Liver (tissue), 9 donors: ENCODE measurements around the gene APRT. TPM values are rescaled to one million over a fixed set of nuclear protein-coding genes. Genes with fewer than 3 reads are reported as not detected.

Source experiments
- DNase-seq: peaks from one replicate; pipeline ENCODE4 v3.0.0-alpha.2; 2017; ENCODE audit warnings: low spot score
- H3K27ac ChIP-seq, 2 donors: one replicate each; pipeline ENCODE4 v1.7.0; 2013; ENCODE audit warnings: inconsistent platforms in 2 of 2, low read length in 2 of 2, control low read depth in 1 of 2, low read depth in 1 of 2, mild to moderate bottlenecking in 1 of 2
- H3K27me3 ChIP-seq, 4 donors: one replicate each; pipeline versions ENCODE4 v1.6.1 to v1.7.0; 2013; ENCODE audit warnings: low read length in 3 of 4, inconsistent platforms in 1 of 4, mild to moderate bottlenecking in 1 of 4, moderate library complexity in 1 of 4; ENCODE audit not compliant: control insufficient read depth in 4 of 4, insufficient read depth in 4 of 4
- H3K36me3 ChIP-seq, 4 donors: one replicate each; pipeline versions ENCODE4 v1.6.1 to v1.7.0; 2013; ENCODE audit warnings: low read length in 3 of 4, mild to moderate bottlenecking in 3 of 4, low read depth in 1 of 4, moderate library complexity in 1 of 4; ENCODE audit not compliant: control insufficient read depth in 4 of 4, insufficient read depth in 3 of 4
- H3K4me1 ChIP-seq, 4 donors: one replicate each; pipeline versions ENCODE4 v1.6.1 to v1.7.0; 2013; ENCODE audit warnings: low read length in 3 of 4, mild to moderate bottlenecking in 3 of 4, moderate library complexity in 1 of 4; ENCODE audit not compliant: control insufficient read depth in 4 of 4, insufficient read depth in 4 of 4
- H3K4me3 ChIP-seq, 3 donors: one replicate each; pipeline versions ENCODE4 v1.6.1 to v1.7.0; 2013; ENCODE audit warnings: low read length in 3 of 3, control low read depth in 1 of 3, low read depth in 1 of 3, mild to moderate bottlenecking in 1 of 3
- H3K9ac ChIP-seq, 2 donors: one replicate each; pipeline ENCODE4 v1.7.0; 2013; ENCODE audit warnings: low read length in 2 of 2, mild to moderate bottlenecking in 2 of 2, moderate library complexity in 2 of 2, control low read depth in 1 of 2, low read depth in 1 of 2
- H3K9me3 ChIP-seq, 4 donors: one replicate each; pipeline versions ENCODE4 v1.6.1 to v1.7.0; 2013; ENCODE audit warnings: low read length in 3 of 4; ENCODE audit not compliant: control insufficient read depth in 4 of 4
- ATF3 ChIP-seq: IDR thresholded peaks from 2 replicates; pipeline ENCODE4 v1.6.1; 2016; ENCODE audit warnings: antibody characterized with exemption
- CTCF ChIP-seq: fragments of 150-350 bp; IDR thresholded peaks from 2 replicates; pipeline ENCODE4 v1.5.1; 2017; ENCODE audit warnings: improper control_type of control experiment, low read depth, low read length; ENCODE audit not compliant: missing input control
- EGR1 ChIP-seq, 2 donors: IDR thresholded peaks; 2 replicates each; pipeline ENCODE4 v1.6.1; 2016 to 2018; ENCODE audit warnings: antibody characterized with exemption in 2 of 2, low read depth in 2 of 2
- FOXA1 ChIP-seq: IDR thresholded peaks from 2 replicates; pipeline ENCODE4 v1.6.1; 2016; ENCODE audit warnings: antibody characterized with exemption
- FOXA2 ChIP-seq: IDR thresholded peaks from 2 replicates; pipeline ENCODE4 v1.6.1; 2016; ENCODE audit warnings: antibody characterized with exemption
- GABPA ChIP-seq, 2 donors: IDR thresholded peaks in 1 of 2; conservative IDR thresholded peaks in 1 of 2; 2 replicates each; pipeline ENCODE4 v1.6.1; 2016; ENCODE audit warnings: antibody characterized with exemption in 2 of 2, mild to moderate bottlenecking in 1 of 2, moderate library complexity in 1 of 2
- HNF4A ChIP-seq, 2 donors: conservative IDR thresholded peaks; 2 replicates each; pipeline ENCODE4 v1.6.1; 2016; ENCODE audit warnings: antibody characterized with exemption in 2 of 2, mild to moderate bottlenecking in 2 of 2
- HNF4G ChIP-seq: IDR thresholded peaks from 2 replicates; pipeline ENCODE4 v1.6.1; 2016; ENCODE audit warnings: antibody characterized with exemption
- JUND ChIP-seq, 2 donors: IDR thresholded peaks; 2 replicates each; pipeline ENCODE4 v1.6.1; 2016; ENCODE audit warnings: antibody characterized with exemption in 2 of 2
- MAX ChIP-seq: IDR thresholded peaks from 2 replicates; pipeline ENCODE4 v1.6.1; 2016; ENCODE audit warnings: antibody characterized with exemption
- NR2F2 ChIP-seq: IDR thresholded peaks from 2 replicates; pipeline ENCODE4 v1.6.1; 2016; ENCODE audit warnings: antibody characterized with exemption
- REST ChIP-seq: IDR thresholded peaks from 2 replicates; pipeline ENCODE4 v1.6.1; 2016; ENCODE audit warnings: antibody characterized with exemption, mild to moderate bottlenecking
- SP1 ChIP-seq: IDR thresholded peaks from 2 replicates; pipeline ENCODE4 v1.6.1; 2018; ENCODE audit warnings: antibody characterized with exemption, mild to moderate bottlenecking
- YY1 ChIP-seq: IDR thresholded peaks from 2 replicates; pipeline ENCODE4 v1.6.1; 2016; ENCODE audit warnings: antibody characterized with exemption, mild to moderate bottlenecking
- ZBTB33 ChIP-seq: IDR thresholded peaks from 2 replicates; pipeline ENCODE4 v1.6.1; 2016; ENCODE audit warnings: antibody characterized with exemption
- WGBS: extraction: QIAGEN DNeasy Blood & Tissue Kit; methylation state at CpG from one replicate; pipeline ENCODE4 v1.1.7; 2013; 5-methylcytosine and 5-hydroxymethylcytosine counted together
- polyA plus RNA-seq, 2 donors: library from polyadenylated mRNA; stranded (reverse) in 1 of 2; unstranded in 1 of 2; fragments of 200-250 nt in 1 of 2; fragments of >200 nt in 1 of 2; fragmentation: Nextera tagmentation in 1 of 2; extraction: Ambion mirVana in 1 of 2; gene quantifications; one replicate each; pipeline versions ENCODE4 v1.2.1 to v1.2.3, GENCODE V29; 2013 to 2015
- total RNA-seq, 2 donors: library from RNA; depleted of rRNA; stranded (reverse); fragments of >200 nt; gene quantifications; one replicate each; pipeline ENCODE4 v1.2.3, GENCODE V29; 2014
- donor health status: healthy.
- donor health status: healthy.
- donor health status: healthy.
- donor health status: healthy.
- donor health status: healthy.

Gene APRT
- total and polyA plus RNA-seq, 4 donors = 27.9 to 160 (median 94.4) TPM

GRCh38 chr16:88826070-88826840, 14.5 kb upstream of the APRT start:
- Histone ChIP-seq H3K27ac (no peak overlapping the region), H3K36me3 (peaks cover 0 to 25% (median 8%) of the 10 kb centered on the region in 4 donors), H3K9ac (no peak overlapping the region), H3K27me3 (no peaks in the 10 kb centered on the region), H3K9me3 (no peaks in the 10 kb centered on the region), H3K4me1 (no peaks in the 10 kb centered on the region), H3K4me3 (no peak overlapping the region)
- 89% methylated on average over 26 of the region's 26 CpGs for WGBS
- no peak for TF ChIP-seq HNF4A (conservative IDR thresholded peaks at IDR 0.05)
- no peak for TF ChIP-seq CTCF
- DNase-seq = no peak

GRCh38 chr16:88825146-88825545, 13.4 kb upstream of the APRT start:
- no peak for TF ChIP-seq JUND (IDR thresholded peaks at IDR 0.05)
- TF ChIP-seq CTCF = no peak
- no peak for TF ChIP-seq SP1
- no peaks in the 10 kb centered on the region for H3K4me1 ChIP-seq
- H3K9me3 ChIP-seq = no peaks in the 10 kb centered on the region
- H3K4me3 ChIP-seq = no peak overlapping the region
- 98% methylated on average over 12 of the region's 12 CpGs for WGBS
- DNase-seq = no peak
- H3K27me3 ChIP-seq = no peaks in the 10 kb centered on the region
- peaks cover 0 to 28% (median 8%) of the 10 kb centered on the region in 4 donors for H3K36me3 ChIP-seq
- no peak overlapping the region for H3K9ac ChIP-seq
- H3K27ac ChIP-seq = no peak overlapping the region

GRCh38 chr16:88824256-88825077, 12.7 kb upstream of the APRT start:
- H3K9me3 ChIP-seq = no peaks in the 10 kb centered on the region
- 94% methylated on average over 33 of the region's 33 CpGs for WGBS
- TF ChIP-seq YY1 = no peak
- no peak for TF ChIP-seq GABPA (IDR thresholded peaks at IDR 0.05 in 1 of 2, conservative IDR thresholded peaks at IDR 0.05 in 1 of 2)
- no peak for TF ChIP-seq MAX
- TF ChIP-seq JUND (IDR thresholded peaks at IDR 0.05) = no peak
- no peak for TF ChIP-seq NR2F2
- no peak for TF ChIP-seq ATF3
- TF ChIP-seq FOXA2 = no peak
- no peak for TF ChIP-seq HNF4G
- no peak for TF ChIP-seq EGR1 (IDR thresholded peaks at IDR 0.05; ENCODE audit: low read depth in 2 of 2)
- TF ChIP-seq ZBTB33 = no peak
- no peak for TF ChIP-seq REST
- no peak for TF ChIP-seq FOXA1
- TF ChIP-seq SP1 = no peak

More at GRCh38 chr16:88824256-88825077, 12.7 kb upstream of the APRT start:
- H3K27ac ChIP-seq = no peak overlapping the region
- DNase-seq = no peak
- H3K9ac ChIP-seq = no peak overlapping the region
- no peaks in the 10 kb centered on the region for H3K4me1 ChIP-seq
- H3K27me3 ChIP-seq = no peaks in the 10 kb centered on the region
- H3K4me3 ChIP-seq = no peak overlapping the region
- peaks cover 0 to 28% (median 8%) of the 10 kb centered on the region in 4 donors for H3K36me3 ChIP-seq
